WI38 (cell line): Measurements from ENCODE around the gene DEGS2.

ENCODE experiments used
- H3K4me3 ChIP-seq: 2 replicates; pipeline ENCODE4 v1.5.1; 2011; ENCODE audit warnings: low read depth, mild to moderate bottlenecking, control low read depth, low read length
- CTCF ChIP-seq: IDR thresholded peaks from 2 replicates; pipeline ENCODE4 v1.5.1; 2012; ENCODE audit warnings: low read depth, mild to moderate bottlenecking, control low read depth, low read length

DEGS2 gene

GRCh38 chr14:100145682-100146464 is 13.6 kb downstream of the DEGS2 start:
- no peak for TF ChIP-seq CTCF
- no peak overlapping the region for H3K4me3 ChIP-seq

GRCh38 chr14:100144996-100145646 is 14.3 kb downstream of the DEGS2 start:
- no peak for TF ChIP-seq CTCF
- no peak overlapping the region for H3K4me3 ChIP-seq

GRCh38 chr14:100144645-100144995 is 14.8 kb downstream of the DEGS2 start:
- TF ChIP-seq CTCF: no peak
- no peak overlapping the region for H3K4me3 ChIP-seq

- TF ChIP-seq CTCF: no peak
Observed at GRCh38 chr14:100143934-100144333, 15.5 kb downstream of the DEGS2 start.

GRCh38 chr14:100143523-100143922 is 15.9 kb downstream of the DEGS2 start:
- no peak overlapping the region for H3K4me3 ChIP-seq
- TF ChIP-seq CTCF: no peak

More at GRCh38 chr14:100143934-100144333, 15.5 kb downstream of the DEGS2 start:
- no peak overlapping the region for H3K4me3 ChIP-seq

- no peak overlapping the region for H3K4me3 ChIP-seq
- no peak for TF ChIP-seq CTCF
Observed at GRCh38 chr14:100142073-100143040, 17.1 kb downstream of the DEGS2 start.

GRCh38 chr14:100141098-100141497 is 18.3 kb downstream of the DEGS2 start:
- no peak for TF ChIP-seq CTCF
- H3K4me3 ChIP-seq: no peak overlapping the region
